ENCODE data around the gene SLFNL1.

SLFNL1 gene

DNA sequence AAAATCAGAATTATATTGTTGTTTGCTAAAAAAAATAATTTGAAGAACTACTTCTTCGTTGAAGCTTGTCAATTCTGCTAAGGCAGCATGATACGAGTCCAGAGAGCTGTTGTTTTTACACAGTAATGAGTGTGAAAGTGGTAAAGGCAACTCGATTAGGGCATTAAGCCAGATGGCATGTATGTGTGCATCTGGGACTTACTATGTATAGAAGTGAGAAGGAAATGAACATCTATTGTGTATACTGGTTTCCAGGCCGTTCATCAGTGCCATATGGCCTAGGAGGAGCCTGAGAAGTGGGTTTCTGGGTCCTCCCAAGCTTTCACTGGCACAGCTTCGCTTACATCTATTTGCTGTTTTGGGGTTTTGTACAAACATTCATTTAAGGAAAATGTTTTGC, 36.4 kb downstream of the SLFNL1 start:
- no peak for DNase-seq

- no peak for DNase-seq
Observed at GRCh38 chr1:40984531-40984930, 37.0 kb downstream of the SLFNL1 start.

DNA sequence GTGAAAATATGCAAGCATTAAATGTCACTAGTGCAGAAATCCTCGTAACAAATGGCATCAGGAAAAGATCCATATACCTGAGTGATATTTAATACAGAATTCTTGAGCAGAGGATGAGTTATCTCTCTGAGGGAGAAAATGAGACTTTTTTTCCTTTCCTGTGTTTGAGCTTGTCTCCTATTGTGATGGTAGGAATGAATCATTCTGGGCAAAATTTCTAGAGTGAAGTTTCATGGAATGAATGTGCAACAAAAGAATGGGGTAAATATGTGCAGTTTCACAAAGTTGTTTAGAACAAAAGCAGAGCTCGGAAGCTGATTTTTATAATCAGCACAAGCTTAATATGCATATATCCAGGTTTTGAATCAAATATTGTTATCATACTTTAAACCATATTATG, 37.5 kb downstream of the SLFNL1 start:
- no peak for DNase-seq

GRCh38 chr1:40983286-40983685, 38.2 kb downstream of the SLFNL1 start:
- no peak for DNase-seq

DNA sequence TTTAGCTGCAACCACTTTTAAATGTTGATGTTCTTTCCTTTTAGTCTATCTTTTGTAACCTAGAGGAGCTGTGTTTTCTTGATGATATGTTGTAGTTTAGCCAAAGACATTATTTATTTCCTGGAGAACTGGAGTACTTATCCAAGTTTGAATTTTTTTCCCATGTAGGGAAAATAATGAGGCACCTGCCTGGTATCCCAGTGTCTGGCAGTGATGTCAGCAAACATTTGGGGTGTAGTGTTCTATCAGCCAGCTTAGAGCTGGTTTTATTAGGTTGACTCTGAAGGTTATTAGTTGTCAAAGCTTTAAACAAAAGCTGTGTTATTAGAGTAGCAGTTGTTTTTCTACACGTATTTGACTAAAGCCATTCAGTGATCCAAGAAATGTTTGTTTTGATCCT, 38.8 kb downstream of the SLFNL1 start:
- DNase-seq: no peak

DNA sequence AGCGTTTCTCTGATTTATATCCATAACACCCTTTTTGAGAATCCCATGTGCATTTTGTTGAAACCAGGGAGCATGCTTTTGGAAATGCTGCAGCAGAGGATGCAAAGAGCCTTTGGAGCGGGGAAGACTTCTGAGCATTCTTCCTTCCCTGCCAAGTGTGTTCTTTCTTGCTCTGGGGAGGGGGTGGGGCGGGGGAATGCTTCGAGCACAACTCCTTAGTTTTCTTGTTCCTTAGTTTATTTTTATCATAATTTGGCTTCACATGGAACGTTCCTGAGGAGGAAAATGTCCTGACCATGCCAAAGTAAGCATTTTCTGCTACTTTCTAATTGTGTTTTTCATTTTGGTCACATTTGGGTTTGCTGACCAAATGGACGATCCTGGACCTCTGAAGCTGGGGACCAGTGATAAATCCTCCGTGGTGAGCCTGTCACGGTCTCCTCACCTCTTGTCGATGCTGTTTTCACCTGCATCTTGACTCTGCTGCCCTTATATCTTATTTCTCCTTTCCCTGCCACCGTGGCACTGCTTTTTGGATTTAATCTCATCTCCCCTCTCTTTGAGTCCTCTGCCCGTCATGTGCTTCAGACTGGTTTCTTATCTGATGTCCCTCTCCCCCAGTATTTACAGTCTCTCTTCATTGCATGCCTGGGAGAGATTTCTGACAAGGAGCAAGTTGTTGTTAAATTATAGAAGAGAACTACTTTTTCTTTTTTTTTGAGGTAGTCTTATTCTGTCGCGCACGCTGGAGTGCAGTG, 39.7 kb downstream of the SLFNL1 start:
- DNase-seq: no peak

- peak; percentile 14 for DNase-seq
Observed at GRCh38 chr1:40980453-40981121, 40.9 kb downstream of the SLFNL1 start.

DNA sequence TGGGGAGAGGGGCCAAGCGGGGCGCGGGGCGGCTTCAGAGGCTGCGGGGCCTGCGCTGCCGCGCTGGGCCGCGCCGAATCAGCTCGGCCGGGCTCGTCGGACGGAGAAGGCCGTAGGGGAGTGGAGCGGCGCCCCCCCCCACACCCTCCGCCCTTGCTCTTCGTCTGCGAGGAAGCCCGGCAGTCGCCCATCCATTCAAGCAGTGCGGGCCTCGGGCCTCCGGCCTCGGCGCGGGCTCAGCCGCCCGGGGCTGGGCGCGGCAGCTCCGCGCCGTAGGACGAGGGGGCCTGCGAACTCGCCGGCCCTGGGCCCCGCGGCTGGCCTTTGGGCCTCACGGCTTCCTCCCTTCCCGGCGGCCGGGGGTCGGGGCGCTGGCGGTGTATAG, 41.5 kb downstream of the SLFNL1 start:
- DNase-seq: no peak

DNA sequence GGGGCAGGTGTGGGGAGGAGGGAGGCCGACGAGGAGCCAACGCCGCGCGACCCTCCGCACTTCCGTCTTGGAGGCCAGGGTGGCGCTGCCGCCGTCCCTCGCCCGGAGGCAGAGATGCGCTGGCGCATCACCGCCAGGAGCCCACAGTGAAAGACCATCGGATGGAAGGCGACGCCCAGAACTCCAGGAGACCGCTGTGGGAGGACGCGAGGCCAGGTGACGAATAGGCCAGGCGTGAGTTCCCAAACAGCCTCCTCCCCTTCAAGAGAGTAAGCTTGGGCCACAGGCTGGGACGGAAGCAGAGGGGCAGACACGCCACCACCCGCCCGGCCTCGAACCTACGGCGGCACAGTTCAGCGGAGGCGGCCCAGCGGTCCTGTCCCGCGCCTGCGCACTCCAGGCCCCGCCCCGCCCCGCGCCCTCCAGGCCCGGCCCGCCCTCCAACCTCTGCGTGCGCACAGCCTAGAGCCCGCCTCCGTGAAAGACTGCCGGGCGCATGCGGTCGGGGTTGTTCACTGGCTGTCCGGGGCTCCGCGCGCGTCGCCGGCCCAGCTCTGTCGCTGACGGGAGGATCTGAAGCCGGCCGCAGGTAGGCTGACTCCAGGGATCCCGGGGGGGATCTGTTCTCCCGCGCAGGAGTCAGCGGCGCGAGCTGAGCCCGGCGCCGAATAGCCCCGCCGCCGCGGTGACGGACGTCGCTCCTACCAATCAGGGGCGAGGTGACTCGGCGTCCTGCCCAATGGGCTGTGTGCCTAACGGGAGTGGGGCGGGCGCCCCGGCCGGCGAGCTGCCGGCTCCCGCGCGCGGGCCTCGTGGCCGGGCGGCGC, 42.1 kb downstream of the SLFNL1 start, which contains the start of gene CTPS1:
Gene CTPS1 (plus strand): TSS at position 456 of the 827 bp plus-strand sequence. CDS start 3,595 bp downstream, outside the sequence.
- DNase-seq: peak; percentile 55

DNA sequence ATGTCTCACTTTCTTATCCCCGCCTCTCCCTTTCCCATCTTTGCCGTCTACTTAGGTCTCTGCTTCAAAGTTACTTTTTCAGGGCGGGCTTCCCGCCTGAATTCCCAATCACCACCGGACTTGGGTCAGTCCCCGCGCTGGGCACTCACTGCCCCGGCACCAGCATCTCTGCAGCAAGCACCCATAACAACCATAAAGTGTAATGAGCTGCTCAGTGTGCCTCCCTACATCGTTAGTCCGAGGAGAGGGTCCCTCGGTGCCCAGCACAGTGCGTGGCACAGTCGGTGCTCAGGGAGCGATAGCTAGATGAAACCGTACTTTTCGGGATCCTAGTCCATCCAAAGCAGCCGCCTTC, 42.7 kb downstream of the SLFNL1 start:
- DNase-seq: no peak

DNA sequence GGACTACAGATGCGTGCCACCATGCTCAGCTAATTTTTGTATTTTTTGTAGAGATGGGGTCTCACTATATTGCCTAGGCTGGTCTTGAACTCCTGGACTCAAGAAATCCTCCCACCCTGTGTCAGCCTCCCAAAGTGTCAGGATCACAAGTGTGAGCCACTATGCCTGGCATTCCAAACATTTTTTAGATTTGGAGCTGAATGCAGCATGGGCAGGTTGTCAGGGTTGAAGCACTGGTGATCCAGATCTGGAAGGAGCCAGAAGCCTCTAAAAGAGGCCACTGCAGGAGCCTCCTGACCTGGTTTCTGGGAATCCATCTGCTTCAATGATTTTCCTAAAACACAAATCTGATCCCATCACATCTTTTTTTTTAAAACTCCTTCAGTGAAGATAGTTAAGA, 43.8 kb downstream of the SLFNL1 start:
- no peak for DNase-seq

- DNase-seq: no peak
Observed at GRCh38 chr1:40976952-40977690, 44.4 kb downstream of the SLFNL1 start.

- no peak for DNase-seq
Observed at GRCh38 chr1:40974945-40975344, 46.6 kb downstream of the SLFNL1 start.

GRCh38 chr1:40973912-40974311, 47.6 kb downstream of the SLFNL1 start:
- no peak for DNase-seq

DNA sequence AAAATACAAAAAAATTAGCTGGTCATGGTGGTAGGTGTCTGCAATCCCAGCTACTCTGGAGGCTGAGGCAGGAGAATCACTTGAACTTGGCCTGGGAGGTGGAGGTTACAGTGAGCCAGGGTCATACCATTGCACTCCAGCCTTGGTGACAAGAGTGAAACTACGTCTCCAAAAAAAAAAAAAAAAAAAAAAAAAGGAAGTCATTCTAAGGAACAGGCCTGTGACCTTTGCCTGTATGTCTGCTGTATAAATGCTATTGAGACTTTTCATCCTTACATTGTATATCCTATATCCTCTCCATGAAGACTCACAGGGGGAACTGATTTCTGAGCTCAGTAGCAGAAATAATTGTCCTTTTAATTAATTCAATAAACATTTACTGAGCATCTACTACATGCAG, 49.6 kb downstream of the SLFNL1 start:
- DNase-seq: no peak

- DNase-seq: no peak
Observed at GRCh38 chr1:40969445-40969844, 52.1 kb downstream of the SLFNL1 start.

DNA sequence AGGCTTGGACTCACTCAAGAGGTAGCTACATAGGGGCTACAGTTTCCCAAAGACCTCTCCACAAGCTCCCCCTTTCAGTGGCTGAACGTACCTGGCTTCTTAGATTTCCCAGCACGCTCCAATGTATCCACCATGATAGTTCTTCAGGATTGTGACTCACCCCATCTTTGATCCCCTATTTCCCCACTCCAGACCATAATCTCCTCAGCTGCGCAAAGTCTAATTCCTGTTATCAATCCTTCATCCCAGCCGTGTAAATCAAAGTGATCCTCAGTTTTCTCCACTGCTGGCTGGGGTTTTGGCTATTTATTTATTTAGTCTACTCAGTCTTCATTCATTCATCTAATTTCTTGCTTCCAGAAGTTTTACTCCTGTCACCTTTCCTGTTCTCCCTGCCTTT, 55.1 kb downstream of the SLFNL1 start:
- DNase-seq: no peak
